Tibial nerve (tissue), 4 donors: ENCODE measurements around the gene CDC20.

Source experiments
- CTCF ChIP-seq, 5 experiments: fragments of 200-600 bp in 3 of 5; fragments of 450-650 bp in 2 of 5; sonication (generic) in 3 of 5; IDR thresholded peaks; one replicate each; pipeline ENCODE4 v1.5.1; 2016 to 2019; ENCODE audit warnings: antibody characterized with exemption in 5 of 5, mild to moderate bottlenecking in 3 of 5, moderate library complexity in 2 of 5
- EP300 ChIP-seq, 2 donors: sonication (generic); formaldehyde crosslinking; IDR thresholded peaks; one replicate each; pipeline ENCODE4 v1.6.1; 2017; ENCODE audit warnings: antibody characterized with exemption in 2 of 2, mild to moderate bottlenecking in 1 of 2
- POLR2A ChIP-seq, 2 donors: fragments of 450-650 bp; IDR thresholded peaks; one replicate each; pipeline ENCODE4 v1.6.1; 2017; ENCODE audit warnings: antibody characterized with exemption in 2 of 2, mild to moderate bottlenecking in 2 of 2, moderate library complexity in 2 of 2

- no peak for TF ChIP-seq CTCF (IDR thresholded peaks at IDR 0.05)
- peak in 1 of 2 donors; percentile 46 for TF ChIP-seq POLR2A (IDR thresholded peaks at IDR 0.05)
- TF ChIP-seq EP300 (IDR thresholded peaks at IDR 0.05), result no peak
These were observed 548 bp upstream of the CDC20 start for GRCh38 chr1:43358121-43358745.
